K562 (cell line): ENCODE data around the gene ATF7IP. TPM values are rescaled to one million over a fixed set of nuclear protein-coding genes. Genes with fewer than 3 reads are reported as not detected.
A peak's percentile ranks its signal among the peaks of the same experiment; 100 is the strongest.

Source experiments
- ARID2 ChIP-seq: fragments of 450-650 bp; IDR thresholded peaks from 2 replicates; pipeline ENCODE4 v1.6.1; 2017; ENCODE audit warnings: antibody characterized with exemption, mild to moderate bottlenecking
- CXXC5 ChIP-seq: fragments of 250-450 bp; sonication (Bioruptor Pico); IDR thresholded peaks from 2 replicates; pipeline ENCODE4 v1.8.0; 2022; ENCODE audit warnings: inconsistent platforms, mild to moderate bottlenecking, moderate library complexity
- GATAD2A ChIP-seq: fragments of 450-650 bp; IDR thresholded peaks from 2 replicates; pipeline ENCODE4 v1.6.1; 2017
- HSF4 ChIP-seq: fragments of 250-450 bp; sonication (Bioruptor Pico); IDR thresholded peaks from 2 replicates; pipeline ENCODE4 v2.1.2; 2022; ENCODE audit warnings: mild to moderate bottlenecking, moderate library complexity, borderline replicate concordance
- MCM3 ChIP-seq: fragments of 450-650 bp; IDR thresholded peaks from 2 replicates; pipeline ENCODE4 v1.6.1; 2016
- NCOA4 ChIP-seq: fragments of 450-650 bp; IDR thresholded peaks from 2 replicates; pipeline ENCODE4 v1.6.1; 2018; ENCODE audit warnings: mild to moderate bottlenecking; ENCODE audit not compliant: partially characterized antibody
- PBX2 ChIP-seq, 2 experiments: IDR thresholded peaks in 1 of 2; conservative IDR thresholded peaks in 1 of 2; 2 replicates each; pipeline ENCODE4 v1.6.1; 2016; ENCODE audit warnings: low read depth in 2 of 2, mild to moderate bottlenecking in 1 of 2, missing compliant biosample characterization in 1 of 2, missing genetic modification characterization in 1 of 2, moderate library complexity in 1 of 2
- RREB1 ChIP-seq: fragments of 250-450 bp; sonication (Bioruptor Pico); IDR thresholded peaks from 2 replicates; pipeline ENCODE4 v1.4.0; 2020
- SMARCC2 ChIP-seq: fragments of 450-650 bp; IDR thresholded peaks from 2 replicates; pipeline ENCODE4 v1.6.1; 2017; ENCODE audit warnings: antibody characterized with exemption, moderate library complexity, mild to moderate bottlenecking, low read depth
- U2AF1 ChIP-seq: fragments of 200-400 bp; formaldehyde crosslinking; optimal IDR thresholded peaks from 2 replicates; pipeline ENCODE3; 2017; ENCODE audit warnings: mild to moderate bottlenecking, low read depth, low read length, moderate library complexity
- ZNF609 ChIP-seq: sonication (generic); formaldehyde crosslinking; IDR thresholded peaks from 2 replicates; pipeline ENCODE4 v1.8.1; 2023; ENCODE audit warnings: missing genetic modification reagents, mild to moderate bottlenecking, borderline replicate concordance
- polyA plus RNA-seq, 8 experiments: library from polyadenylated mRNA; depleted of rRNA in 4 of 8; stranded (reverse) in 5 of 8; unstranded in 3 of 8; fragments of >200 nt; fragmentation: Nextera tagmentation in 2 of 8; fragmentation: Illumina TruSeq in 1 of 8; extraction: Ambion mirVana in 2 of 8; extraction: Trizol in 1 of 8; gene quantifications; 2 replicates each; pipeline versions ENCODE4 v1.2.1 to v1.2.3, GENCODE V29; 2011 to 2014; ENCODE audit warnings: inconsistent platforms in 1 of 8, missing spikeins in 1 of 8
- total RNA-seq, 7 experiments: library from RNA; depleted of rRNA in 6 of 7; stranded (reverse); fragments of >200 nt in 6 of 7; fragmentation: Illumina TruSeq in 2 of 7; extraction: Trizol in 2 of 7; gene quantifications; 2 replicates each; pipeline versions ENCODE4 v1.2.1 to v1.2.3, GENCODE V29; 2011 to 2021; ENCODE audit warnings: low replicate concordance in 1 of 7

Gene ATF7IP
- total and polyA plus RNA-seq, 9 of the 15 experiments (the other 6 are each of a cell fraction or from before 2014, with no cell fraction given) = 2.8 to 27.1 (median 11.0) TPM

GRCh38 chr12:14384783-14385638 lies 19.5 kb downstream of the ATF7IP start (continued):
- TF ChIP-seq PBX2 (CRISPR knock-in tag; IDR thresholded peaks at IDR 0.05; ENCODE audit: low read depth) = no peak
- peak; percentile 22; the same call in 1 of the 2 replicates for TF ChIP-seq PBX2 (tag; conservative IDR thresholded peaks at IDR 0.05; ENCODE audit: low read depth)
- TF ChIP-seq HSF4 (CRISPR knock-in tag) = no peak
- no peak for TF ChIP-seq CXXC5 (CRISPR knock-in tag)
- no peak for TF ChIP-seq U2AF1
- TF ChIP-seq SMARCC2 = no peak
- TF ChIP-seq NCOA4 = no peak
- TF ChIP-seq MCM3 = no peak
- TF ChIP-seq ARID2 = no peak
- TF ChIP-seq GATAD2A = 0 out of 2 replicates have a peak, but pooled peaks have one; percentile 37
- TF ChIP-seq RREB1 (CRISPR knock-in tag) = no peak
- TF ChIP-seq ZNF609 (CRISPR knock-in tag) = no peak
